Endothelial cell (in vitro differentiated cells): ENCODE data around the gene FGF12. TPM values are rescaled to one million over a fixed set of nuclear protein-coding genes. Genes with fewer than 3 reads are reported as not detected.

Experiments
- DNase-seq: peaks from one replicate; pipeline ENCODE4 v3.0.0; 2021; ENCODE audit warnings: low spot score
- H3K27ac Mint-ChIP-seq: one replicate; pipeline ENCODE4 v1.8.0; 2021; ENCODE audit warnings: mixed read lengths, inconsistent platforms; ENCODE audit not compliant: unreplicated experiment
- H3K27me3 Mint-ChIP-seq: one replicate; pipeline ENCODE4 v1.8.0; 2021; ENCODE audit warnings: mild to moderate bottlenecking, moderate library complexity, mixed read lengths, inconsistent platforms; ENCODE audit not compliant: unreplicated experiment
- H3K36me3 Mint-ChIP-seq: one replicate; pipeline ENCODE4 v1.8.0; 2021; ENCODE audit warnings: mild to moderate bottlenecking, low read depth, mixed read lengths, inconsistent platforms; ENCODE audit not compliant: unreplicated experiment
- H3K4me1 Mint-ChIP-seq: one replicate; pipeline ENCODE4 v1.8.0; 2021; ENCODE audit warnings: mild to moderate bottlenecking, mixed read lengths, inconsistent platforms; ENCODE audit not compliant: unreplicated experiment
- H3K4me3 Mint-ChIP-seq: one replicate; pipeline ENCODE4 v1.8.0; 2021; ENCODE audit warnings: mild to moderate bottlenecking, mixed read lengths, inconsistent platforms; ENCODE audit not compliant: unreplicated experiment
- H3K9me3 Mint-ChIP-seq: one replicate; pipeline ENCODE4 v1.8.0; 2021; ENCODE audit warnings: mixed read lengths, inconsistent platforms; ENCODE audit not compliant: unreplicated experiment
- CTCF ChIP-seq: fragments of 200-600 bp; sonication (generic); IDR thresholded peaks from one replicate; pipeline ENCODE4 v1.5.0; 2021; ENCODE audit warnings: antibody characterized with exemption; ENCODE audit not compliant: unreplicated experiment
- total RNA-seq: library from RNA; stranded (reverse); fragmentation: NEBNext Ultra II Directional; extraction: Animal tissue kit (Norgen Biotek cat#: 25700); gene quantifications from one replicate; pipeline ENCODE4 v1.2.1, GENCODE V29; 2021; ENCODE audit not compliant: unreplicated experiment

The FGF12 gene
- total RNA-seq, 1 donor from 2014 or later = 19.1 TPM

GRCh38 chr3:192371870-192372400, 355.4 kb downstream of the FGF12 start:
- Mint-ChIP-seq H3K27ac (no peak overlapping the region), H3K4me1 (peaks cover 19% of the 10 kb centered on the region), H3K9me3 (no peaks in the 10 kb centered on the region), H3K36me3 (no peaks in the 10 kb centered on the region), H3K27me3 (no peaks in the 10 kb centered on the region), H3K4me3 (no peak overlapping the region)
- TF ChIP-seq CTCF = no peak
- DNase-seq = no peak

- H3K36me3 Mint-ChIP-seq = no peaks in the 10 kb centered on the region
- DNase-seq = no peak
- peaks cover 3% of the 10 kb centered on the region for H3K27me3 Mint-ChIP-seq
- no peak overlapping the region for H3K4me3 Mint-ChIP-seq
- no peak for TF ChIP-seq CTCF
- H3K4me1 Mint-ChIP-seq = peaks cover 34% of the 10 kb centered on the region
- H3K9me3 Mint-ChIP-seq = no peaks in the 10 kb centered on the region
- no peak overlapping the region for H3K27ac Mint-ChIP-seq
Measured at GRCh38 chr3:192367616-192368015, 359.7 kb downstream of the FGF12 start.

GRCh38 chr3:192366916-192367315, 360.4 kb downstream of the FGF12 start:
- TF ChIP-seq CTCF = no peak
- H3K4me3 Mint-ChIP-seq = no peak overlapping the region

GRCh38 chr3:192365571-192365970, 361.8 kb downstream of the FGF12 start:
- no peak for DNase-seq
- peaks cover 3% of the 10 kb centered on the region for H3K27me3 Mint-ChIP-seq

More at GRCh38 chr3:192366916-192367315, 360.4 kb downstream of the FGF12 start:
- Mint-ChIP-seq H3K9me3 (no peaks in the 10 kb centered on the region), H3K36me3 (no peaks in the 10 kb centered on the region), H3K27me3 (peaks cover 3% of the 10 kb centered on the region), H3K27ac (no peak overlapping the region), H3K4me1 (peaks cover 38% of the 10 kb centered on the region)
- no peak for DNase-seq

More at GRCh38 chr3:192365571-192365970, 361.8 kb downstream of the FGF12 start:
- TF ChIP-seq CTCF = no peak
- H3K9me3 Mint-ChIP-seq = no peaks in the 10 kb centered on the region
- no peaks in the 10 kb centered on the region for H3K36me3 Mint-ChIP-seq
- peaks cover 38% of the 10 kb centered on the region for H3K4me1 Mint-ChIP-seq
- H3K27ac Mint-ChIP-seq = no peak overlapping the region
- H3K4me3 Mint-ChIP-seq = no peak overlapping the region
